ENCODE measurements around the gene PCDHA9.

PCDHA9 gene

DNA sequence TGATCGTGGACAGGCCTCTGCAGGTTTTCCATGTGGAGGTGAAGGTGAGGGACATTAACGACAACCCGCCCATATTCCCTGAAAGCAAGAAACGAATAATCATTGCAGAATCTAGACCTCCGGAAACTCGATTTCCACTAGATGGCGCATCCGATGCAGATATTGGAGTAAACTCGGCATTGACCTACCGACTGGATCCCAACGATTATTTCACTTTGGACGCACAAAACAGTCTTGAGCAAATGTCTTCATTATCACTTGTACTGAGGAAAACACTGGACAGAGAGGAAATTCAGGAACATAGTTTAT, 34.4 kb downstream of the PCDHA9 start:
- H3K27ac ChIP-seq (ENCODE audit: low read length): no peak overlapping the region
- peak overlapping the region; percentile 33; the same call in 1 of the 2 replicates for H3K4me3 ChIP-seq (ENCODE audit: low read length)
- no CpG with 5 or more reads among the region's 12 CpGs for WGBS (ENCODE audit: insufficient coverage, insufficient read length)
- peak; percentile 27 for DNase-seq (ENCODE audit: low read depth, low spot score)
- no peaks in the 10 kb centered on the region for H3K4me1 ChIP-seq (ENCODE audit: control insufficient read depth, insufficient read depth, low read length)
- H3K9me3 ChIP-seq (ENCODE audit: control insufficient read depth, insufficient read depth, low read length): no peaks in the 10 kb centered on the region
- H3K27me3 ChIP-seq (ENCODE audit: control insufficient read depth, insufficient read depth, low read length): no peaks in the 10 kb centered on the region
- peaks cover 3% of the 10 kb centered on the region for H3K36me3 ChIP-seq (ENCODE audit: control insufficient read depth, insufficient read depth, low read length)

DNA sequence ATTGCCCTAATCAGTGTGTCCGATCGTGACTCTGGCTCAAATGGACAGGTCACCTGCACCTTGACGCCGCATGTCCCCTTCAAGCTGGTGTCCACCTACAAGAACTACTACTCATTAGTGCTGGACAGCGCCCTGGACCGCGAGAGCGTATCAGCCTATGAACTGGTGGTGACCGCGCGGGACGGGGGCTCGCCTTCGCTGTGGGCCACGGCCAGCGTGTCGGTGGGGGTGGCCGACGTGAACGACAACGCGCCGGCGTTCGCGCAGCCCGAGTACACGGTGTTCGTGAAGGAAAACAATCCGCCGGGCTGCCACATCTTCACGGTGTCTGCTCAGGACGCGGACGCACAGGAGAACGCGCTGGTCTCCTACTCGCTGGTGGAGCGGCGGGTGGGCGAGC, 35.2 kb downstream of the PCDHA9 start:
- Histone ChIP-seq H3K9me3 (ENCODE audit: control insufficient read depth, insufficient read depth, low read length) (no peaks in the 10 kb centered on the region), H3K36me3 (ENCODE audit: control insufficient read depth, insufficient read depth, low read length) (peaks cover 3% of the 10 kb centered on the region; the same call in 1 of the 2 replicates), H3K4me3 (ENCODE audit: low read length) (no peak overlapping the region), H3K4me1 (ENCODE audit: control insufficient read depth, insufficient read depth, low read length) (no peaks in the 10 kb centered on the region), H3K27ac (ENCODE audit: low read length) (no peak overlapping the region), H3K27me3 (ENCODE audit: control insufficient read depth, insufficient read depth, low read length) (no peaks in the 10 kb centered on the region)
- no peak for DNase-seq (ENCODE audit: low read depth, low spot score)
- WGBS (ENCODE audit: insufficient coverage, insufficient read length): no CpG with 5 or more reads among the region's 41 CpGs

DNA sequence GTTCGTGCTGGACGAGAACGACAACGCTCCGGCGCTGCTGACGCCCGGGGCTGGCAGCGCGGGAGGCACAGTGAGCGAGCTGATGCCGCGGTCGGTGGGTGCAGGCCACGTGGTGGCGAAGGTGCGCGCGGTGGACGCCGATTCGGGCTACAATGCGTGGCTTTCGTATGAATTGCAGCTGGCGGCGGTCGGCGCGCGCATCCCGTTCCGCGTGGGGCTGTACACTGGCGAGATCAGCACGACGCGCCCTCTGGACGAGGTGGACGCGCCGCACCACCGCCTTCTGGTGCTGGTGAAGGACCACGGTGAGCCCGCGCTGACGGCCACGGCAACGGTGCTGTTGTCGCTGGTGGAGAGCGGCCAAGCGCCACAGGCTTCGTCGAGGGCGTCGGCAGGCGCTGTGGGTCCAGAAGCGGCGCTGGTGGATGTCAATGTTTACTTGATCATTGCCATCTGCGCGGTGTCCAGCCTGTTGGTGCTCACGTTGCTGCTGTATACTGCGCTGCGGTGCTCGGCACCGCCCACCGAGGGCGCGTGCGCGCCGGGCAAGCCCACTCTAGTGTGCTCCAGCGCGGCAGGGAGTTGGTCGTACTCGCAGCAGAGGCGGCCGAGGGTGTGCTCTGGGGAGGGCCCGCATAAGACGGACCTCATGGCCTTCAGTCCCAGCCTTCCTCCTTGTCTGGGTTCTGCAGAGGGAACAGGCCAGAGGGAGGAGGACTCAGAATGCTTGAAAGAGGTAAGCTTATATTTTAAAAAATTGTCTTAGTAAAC, 35.9 kb downstream of the PCDHA9 start:
- Histone ChIP-seq H3K4me1 (ENCODE audit: control insufficient read depth, insufficient read depth, low read length) (no peaks in the 10 kb centered on the region), H3K27me3 (ENCODE audit: control insufficient read depth, insufficient read depth, low read length) (no peaks in the 10 kb centered on the region), H3K36me3 (ENCODE audit: control insufficient read depth, insufficient read depth, low read length) (peaks cover 3% of the 10 kb centered on the region; the same call in 1 of the 2 replicates), H3K9me3 (ENCODE audit: control insufficient read depth, insufficient read depth, low read length) (no peaks in the 10 kb centered on the region), H3K27ac (ENCODE audit: low read length) (no peak overlapping the region), H3K4me3 (ENCODE audit: low read length) (no peak overlapping the region)
- WGBS (ENCODE audit: insufficient coverage, insufficient read length): no CpG with 5 or more reads among the region's 79 CpGs
- no peak for DNase-seq (ENCODE audit: low read depth, low spot score)

Measured in iPS DF 6.9 (cell line).